Hindlimb muscle (tissue), 1 donor: ENCODE data around the gene WSCD1. TPM values are rescaled to one million over a fixed set of nuclear protein-coding genes. Genes with fewer than 3 reads are reported as not detected.

ENCODE experiments used
- DNase-seq: peaks from one replicate; pipeline ENCODE4 v3.0.0-alpha.2; 2013
- polyA plus RNA-seq: library from polyadenylated mRNA; unstranded; fragments of 120-200 nt; gene quantifications from one replicate; pipeline ENCODE4 v1.2.1, GENCODE V29; 2013; ENCODE audit not compliant: insufficient read length

The WSCD1 gene
- polyA plus RNA-seq, 1 donor: 45.0 TPM

GRCh38 chr17:6061290-6061689 is 8.9 kb upstream of the WSCD1 start:
- no peak for DNase-seq

DNA sequence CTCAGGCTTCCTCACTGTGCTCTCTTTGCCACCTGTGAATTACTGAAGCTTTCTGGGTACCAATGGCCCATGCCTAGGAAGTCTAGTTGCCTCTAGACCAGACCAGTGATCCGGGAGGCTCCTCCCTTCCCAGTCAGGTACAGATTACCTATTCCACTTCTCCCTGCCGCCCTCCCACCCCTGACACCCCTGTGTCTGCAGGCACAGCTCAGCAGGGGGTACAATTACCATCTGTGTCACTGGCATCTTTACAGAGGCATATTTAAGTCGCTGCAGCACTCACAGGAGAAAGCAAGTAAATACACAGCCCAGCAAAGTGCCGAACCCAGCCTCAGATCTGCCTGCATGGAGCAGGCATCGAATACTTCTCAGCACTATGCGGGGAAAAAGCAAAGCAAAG is 5.3 kb upstream of the WSCD1 start:
- DNase-seq: no peak

GRCh38 chr17:6065351-6065750 is 4.8 kb upstream of the WSCD1 start:
- no peak for DNase-seq

DNA sequence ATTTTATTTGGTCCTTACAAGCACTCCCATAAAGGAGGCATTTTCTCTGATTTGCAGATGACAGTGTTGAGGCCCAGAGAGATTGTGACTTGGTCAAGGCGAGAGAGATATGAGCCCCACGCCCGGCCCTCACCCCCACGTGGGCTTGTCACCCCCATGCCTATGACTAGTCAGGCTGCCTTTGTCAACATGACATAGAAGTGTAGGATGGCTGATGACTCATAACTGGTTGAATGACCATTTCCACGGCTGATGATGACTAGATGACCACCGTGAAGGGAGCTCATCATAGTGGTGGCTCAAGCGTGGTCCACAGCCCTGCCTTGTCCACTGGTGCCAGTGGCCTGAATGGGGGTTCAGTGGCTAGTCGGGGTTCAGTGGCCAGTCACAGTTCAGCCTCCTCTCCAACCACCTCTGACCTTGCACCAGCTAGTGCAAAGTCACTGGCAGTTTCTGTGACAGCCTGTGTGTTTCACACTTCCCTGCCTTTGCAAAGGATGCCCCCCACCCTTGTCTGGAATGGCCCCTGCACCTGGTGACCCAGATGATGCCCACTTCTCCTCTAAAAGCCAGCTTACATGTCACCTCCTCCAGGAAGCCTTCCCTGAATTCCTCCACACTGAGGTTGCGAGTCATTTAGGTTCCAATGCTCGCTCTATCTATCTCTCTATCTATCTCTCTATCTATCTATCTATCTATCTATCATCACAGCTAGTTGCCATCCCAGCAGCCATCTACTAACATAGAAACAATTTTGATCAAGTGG is 3.8 kb upstream of the WSCD1 start:
- no peak for DNase-seq

DNA sequence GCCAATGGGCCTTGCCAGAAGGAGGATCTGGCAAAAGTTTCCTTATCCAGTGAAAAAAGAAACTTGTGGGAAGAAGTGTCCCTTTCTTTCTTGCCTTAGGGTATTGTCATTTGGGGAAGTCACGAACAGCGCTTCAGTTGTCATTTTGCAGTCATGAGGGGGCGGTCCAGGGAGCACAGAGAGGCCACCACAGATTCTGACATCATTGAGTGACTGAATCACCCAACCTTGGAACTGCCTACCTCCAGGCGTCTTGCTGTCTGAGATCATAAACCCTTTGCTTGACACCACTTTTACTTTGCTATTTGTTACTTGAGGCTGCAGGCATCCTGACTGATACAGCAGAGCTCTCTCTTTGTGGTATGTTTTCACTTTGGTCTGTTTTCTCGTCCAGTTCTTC is 3.1 kb upstream of the WSCD1 start:
- DNase-seq: no peak

GRCh38 chr17:6070430-6070912 is 292 bp downstream of the WSCD1 start:
- no peak for DNase-seq

GRCh38 chr17:6070913-6071511 is 833 bp downstream of the WSCD1 start:
- no peak for DNase-seq

DNA sequence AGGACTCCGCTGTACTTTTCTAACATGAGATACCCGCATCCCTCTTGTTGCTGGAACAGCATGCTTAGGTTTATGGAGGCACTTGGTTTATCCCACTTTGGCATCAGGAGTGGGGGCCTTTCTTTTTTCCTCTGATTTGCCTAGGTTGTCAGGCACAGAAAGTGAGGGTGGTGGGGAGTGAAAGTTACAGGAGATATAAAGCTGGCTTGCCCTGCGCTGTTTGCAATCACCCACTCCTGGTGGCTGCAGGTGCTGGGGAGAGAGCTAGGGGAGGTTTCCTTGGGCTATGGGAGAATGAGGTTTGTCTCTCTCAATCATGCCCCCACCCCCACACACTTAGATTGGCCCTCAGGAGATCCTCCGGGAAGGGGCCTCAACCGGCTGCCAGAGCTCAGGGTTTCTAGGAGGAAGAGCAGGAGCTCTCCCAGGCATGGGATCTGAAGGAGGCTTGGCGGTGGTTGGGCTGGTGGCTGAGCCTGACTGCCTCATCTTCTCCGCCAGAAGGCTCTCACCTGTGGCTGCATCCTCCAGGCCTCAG is 1.4 kb downstream of the WSCD1 start:
- DNase-seq: no peak

GRCh38 chr17:6072157-6072556 is 2.0 kb downstream of the WSCD1 start:
- no peak for DNase-seq

DNA sequence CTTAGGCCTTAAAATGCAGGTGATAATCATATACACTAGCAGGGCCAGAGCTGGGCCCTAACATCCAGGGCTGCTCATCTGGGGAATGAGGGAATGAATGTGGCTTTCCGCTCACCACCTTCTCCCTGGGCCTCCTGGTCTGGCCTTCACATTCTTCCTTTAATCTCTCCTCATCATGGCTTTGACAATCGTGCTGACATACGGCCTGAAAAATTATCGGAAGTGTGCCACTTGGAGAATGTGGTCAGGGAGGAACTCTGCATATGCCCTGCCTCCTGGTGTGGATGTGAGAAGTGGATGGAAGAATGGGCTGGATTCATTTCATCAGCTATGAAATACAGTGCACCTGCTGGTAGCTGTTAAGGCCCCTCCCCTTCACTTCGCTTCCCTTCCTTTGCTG is 2.4 kb downstream of the WSCD1 start:
- DNase-seq: no peak

GRCh38 chr17:6073620-6074019 is 3.4 kb downstream of the WSCD1 start:
- DNase-seq: no peak

DNA sequence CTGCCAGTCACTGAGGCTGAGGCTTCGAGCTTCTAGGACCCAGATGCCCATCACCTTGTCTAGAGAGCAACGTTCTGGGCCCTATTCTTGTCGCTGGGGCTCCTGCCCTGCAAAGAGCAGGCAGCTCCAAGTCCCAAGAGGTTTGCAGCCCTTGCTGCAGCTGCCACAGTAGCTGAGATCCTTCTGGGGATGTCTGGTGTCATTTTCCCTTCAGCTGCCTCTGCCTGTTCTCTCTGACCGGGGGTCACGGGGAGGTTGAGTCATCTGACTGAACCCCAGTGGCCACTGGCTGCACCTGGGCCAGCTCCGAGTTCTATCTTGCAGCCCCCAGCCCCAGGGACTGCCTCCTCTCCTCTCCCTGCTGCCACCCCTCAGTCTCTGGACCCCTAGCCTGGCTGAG is 4.9 kb downstream of the WSCD1 start:
- DNase-seq: no peak

- no peak for DNase-seq
Measured at GRCh38 chr17:6075845-6076244, 5.7 kb downstream of the WSCD1 start.

DNA sequence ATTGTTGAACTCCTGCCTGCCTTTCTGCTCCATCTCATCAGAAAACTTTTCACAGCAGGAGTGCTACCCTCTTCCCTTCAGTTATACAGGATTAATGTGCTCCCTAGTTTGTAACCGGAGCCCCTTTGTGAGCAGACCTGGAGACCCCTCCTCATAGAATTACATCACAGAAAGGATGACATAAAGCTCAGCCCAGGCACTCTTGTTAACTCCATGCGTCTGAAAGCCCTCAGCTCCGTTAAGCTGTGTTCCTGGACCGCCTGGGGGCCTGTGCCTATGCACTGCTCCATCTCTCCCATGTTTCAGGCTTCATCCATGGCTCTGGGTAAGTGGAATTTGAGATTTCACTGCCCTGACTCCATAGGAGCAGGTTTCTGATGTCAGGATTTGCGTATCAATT is 7.6 kb downstream of the WSCD1 start:
- no peak for DNase-seq

- no peak for DNase-seq
Measured at GRCh38 chr17:6078458-6078871, 8.3 kb downstream of the WSCD1 start.

GRCh38 chr17:6079155-6079888 is 9.1 kb downstream of the WSCD1 start:
- DNase-seq: peak; percentile 27

GRCh38 chr17:6079960-6080359 is 9.8 kb downstream of the WSCD1 start:
- no peak for DNase-seq

- no peak for DNase-seq
Measured at GRCh38 chr17:6080711-6081430, 10.7 kb downstream of the WSCD1 start.

DNA sequence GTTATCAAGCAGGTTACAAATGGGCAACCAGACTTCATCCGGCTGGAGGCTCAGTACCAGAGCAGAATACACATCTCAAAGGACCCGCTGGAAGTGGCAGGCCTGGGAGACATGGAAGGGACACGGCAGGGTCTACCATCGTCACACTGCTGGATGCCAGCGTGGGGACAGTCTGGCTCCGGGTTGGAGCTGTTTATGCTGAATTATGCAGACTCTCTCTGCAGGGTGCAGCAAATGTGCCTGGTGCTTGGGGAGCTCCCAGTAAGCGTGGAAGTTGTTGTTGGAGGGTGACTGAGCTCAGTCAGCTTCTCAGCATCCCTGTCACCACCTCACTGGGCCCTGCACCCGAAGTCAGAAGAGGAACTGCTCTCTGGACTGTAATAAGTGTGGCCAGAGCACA is 12.2 kb downstream of the WSCD1 start:
- DNase-seq: no peak

DNA sequence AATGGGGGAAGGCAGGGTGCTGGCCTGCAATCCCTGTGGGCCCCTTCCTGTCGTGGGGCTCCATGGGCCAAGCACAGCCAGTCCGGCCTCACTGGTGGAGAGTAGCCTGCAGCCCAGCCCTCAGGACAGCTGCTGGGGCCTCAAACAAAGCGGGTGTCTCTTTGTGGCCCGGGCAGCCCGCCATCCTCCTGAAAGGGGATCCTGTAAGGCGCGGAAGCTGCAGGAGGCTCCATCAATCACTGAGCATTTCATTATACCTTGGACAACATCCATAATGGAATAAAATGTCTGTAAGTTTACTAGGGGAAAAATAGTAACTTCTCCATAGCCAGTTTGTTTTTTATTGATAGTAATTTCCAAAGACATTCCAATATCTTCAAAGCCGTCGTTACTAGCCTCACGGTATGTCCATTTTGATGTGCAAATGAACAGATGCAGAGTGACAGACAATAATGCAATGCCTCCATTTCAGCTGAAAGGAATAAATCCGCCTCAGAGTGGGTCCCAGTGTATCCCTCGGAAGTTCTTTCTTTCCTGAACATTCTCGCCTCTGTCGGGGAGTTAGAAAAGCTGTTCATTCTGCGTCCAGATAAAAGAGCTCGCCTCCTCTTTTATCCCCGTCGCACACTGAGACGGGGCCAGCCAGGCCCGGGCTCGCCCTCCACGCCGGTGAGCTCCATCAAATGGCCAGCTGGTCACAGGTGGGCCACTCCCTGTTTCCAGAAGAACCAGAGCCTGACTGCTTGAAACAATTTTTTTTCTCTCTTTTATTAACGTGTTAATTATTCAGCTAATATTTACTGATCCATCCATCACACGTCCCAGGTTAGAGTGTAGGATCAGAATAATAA is 14.4 kb downstream of the WSCD1 start:
- peak; percentile 43 for DNase-seq

DNA sequence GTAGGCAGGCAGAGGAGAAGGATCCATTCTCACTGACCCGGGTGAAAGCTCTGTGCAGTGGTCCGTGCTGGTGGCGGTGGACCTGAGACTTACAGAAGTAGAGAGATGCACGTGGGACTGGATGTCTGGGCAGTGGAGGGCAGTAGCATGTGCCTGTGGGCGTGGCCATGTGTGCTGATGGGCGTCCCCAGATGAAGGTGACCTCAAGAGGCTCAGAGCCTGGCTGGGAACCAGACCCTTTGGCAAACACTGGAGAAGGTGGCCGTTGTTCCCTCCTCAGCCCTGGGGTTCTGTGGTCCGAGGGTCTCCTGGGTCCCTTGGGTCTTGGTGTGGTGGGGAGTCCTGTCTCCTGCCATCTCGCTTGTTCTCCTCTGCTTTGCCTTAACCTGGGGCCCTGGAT is 15.6 kb downstream of the WSCD1 start:
- DNase-seq: no peak
